Measurements from ENCODE around the gene IQCK. TPM values are rescaled to one million over a fixed set of nuclear protein-coding genes. Genes with fewer than 3 reads are reported as not detected.
"Not testable (repeated sequence)": the region's sequence is repeated elsewhere in the genome, so short reads cannot be mapped to it uniquely, and the experiment has no call there.

Gene IQCK
- total and polyA plus RNA-seq, 12 donors: 8.2 to 35.2 (median 14.9) TPM

- 93 to 95% (median 94%) methylated on average over 6 of the region's 6 CpGs for WGBS, 4 donors
- peaks cover 6 to 12% of the 10 kb centered on the region in 2 donors for H3K4me1 ChIP-seq (replicated peaks in 1 of 2)
- H3K4me3 ChIP-seq: no peak overlapping the region
- no peak overlapping the region for H3K27ac ChIP-seq
- intact Hi-C loops (cut with DNase I): no loop called here
- no peak for DNase-seq
- TF ChIP-seq CTCF (IDR thresholded peaks at IDR 0.05) (no peak), POLR2A (IDR thresholded peaks at IDR 0.05) (no peak)
- peaks cover 0 to 10% of the 10 kb centered on the region in 2 donors for H3K36me3 ChIP-seq (replicated peaks in 1 of 2)
- H3K27me3 ChIP-seq: no peaks in the 10 kb centered on the region
- no peaks in the 10 kb centered on the region for H3K9me3 ChIP-seq (replicated peaks in 1 of 3)
Measured at GRCh38 chr16:19713697-19714096, 4.4 kb upstream of the IQCK start.

GRCh38 chr16:19715566-19715965, 2.5 kb upstream of the IQCK start:
- DNase-seq: no peak
- H3K27ac ChIP-seq: no peak overlapping the region

GRCh38 chr16:19716183-19716582, 1.9 kb upstream of the IQCK start:
- 91 to 100% (median 92%) methylated on average over 1 of the region's 1 CpG for WGBS, 4 donors
- intact Hi-C loops (cut with DNase I): loop anchor here in 1 of 2 donors (5.0 kb wide), 1 partner anchor 166 kb away; the partner anchor contains the start of gene GPRC5B

More at GRCh38 chr16:19715566-19715965, 2.5 kb upstream of the IQCK start:
- Histone ChIP-seq H3K4me3 (no peak overlapping the region), H3K4me1 (replicated peaks in 1 of 2) (peaks cover 6 to 18% of the 10 kb centered on the region in 2 donors), H3K36me3 (replicated peaks in 1 of 2) (peaks cover 0 to 10% of the 10 kb centered on the region in 2 donors), H3K27me3 (no peaks in the 10 kb centered on the region), H3K9me3 (replicated peaks in 1 of 3) (no peaks in the 10 kb centered on the region)
- intact Hi-C loops (cut with DNase I): loop anchor here in 1 of 2 donors (5.0 kb wide), 1 partner anchor 167 kb away; the partner anchor contains the start of gene GPRC5B
- 61 to 73% (median 70%) methylated on average over 4 to 5 of the region's 5 CpGs for WGBS, 4 donors
- no peak for TF ChIP-seq CTCF (IDR thresholded peaks at IDR 0.05)

GRCh38 chr16:19716728-19717127, 1.3 kb upstream of the IQCK start:
- Histone ChIP-seq H3K36me3 (replicated peaks in 1 of 2) (peaks cover 0 to 10% of the 10 kb centered on the region in 2 donors), H3K4me3 (peak overlapping the region in 1 of 4 donors; percentile 80), H3K4me1 (replicated peaks in 1 of 2) (peaks cover 6 to 18% of the 10 kb centered on the region in 2 donors)
- not testable (repeated sequence) for DNase-seq; H3K27me3 ChIP-seq; H3K27ac ChIP-seq; H3K9me3 ChIP-seq (replicated peaks in 1 of 3)
- WGBS, 4 donors: 58 to 71% (median 62%) methylated on average over 10 to 11 of the region's 11 CpGs
- intact Hi-C loops (cut with DNase I): loop anchor here in 1 of 2 donors (5.0 kb wide), 1 partner anchor 166 kb away; the partner anchor contains the start of gene GPRC5B

More at GRCh38 chr16:19716183-19716582, 1.9 kb upstream of the IQCK start:
- Histone ChIP-seq H3K4me1 (replicated peaks in 1 of 2) (peaks cover 6 to 18% of the 10 kb centered on the region in 2 donors), H3K27me3 (no peaks in the 10 kb centered on the region), H3K27ac (no peak overlapping the region), H3K9me3 (replicated peaks in 1 of 3) (no peaks in the 10 kb centered on the region), H3K36me3 (replicated peaks in 1 of 2) (peaks cover 0 to 10% of the 10 kb centered on the region in 2 donors), H3K4me3 (no peak overlapping the region)
- no peak for DNase-seq
- TF ChIP-seq CTCF (IDR thresholded peaks at IDR 0.05): no peak
- no peak for TF ChIP-seq POLR2A (IDR thresholded peaks at IDR 0.05)

GRCh38 chr16:19717314-19717713, 757 bp upstream of the IQCK start:
- peaks cover 0 to 10% of the 10 kb centered on the region in 2 donors for H3K36me3 ChIP-seq (replicated peaks in 1 of 2)
- TF ChIP-seq CTCF (IDR thresholded peaks at IDR 0.05): no peak
- no peak for TF ChIP-seq POLR2A (IDR thresholded peaks at IDR 0.05)
- no peaks in the 10 kb centered on the region for H3K9me3 ChIP-seq (replicated peaks in 1 of 3)
- peak overlapping the region in 3 of 5 donors; percentile 43 to 85 (median 68) for H3K27ac ChIP-seq
- DNase-seq: no peak
- WGBS, 4 donors: 0% methylated on average over 10 of the region's 10 CpGs
- peaks cover 6 to 18% of the 10 kb centered on the region in 2 donors for H3K4me1 ChIP-seq (replicated peaks in 1 of 2)
- H3K27me3 ChIP-seq: no peaks in the 10 kb centered on the region
- intact Hi-C loops (cut with DNase I): loop anchor here in 1 of 2 donors (5.0 kb wide), 1 partner anchor 165 kb away; the partner anchor contains the start of gene GPRC5B
- peak overlapping the region in 3 of 4 donors; percentile 80 to 98 (median 87) for H3K4me3 ChIP-seq
